ENCODE results near the gene RGS1. TPM values are rescaled to one million over a fixed set of nuclear protein-coding genes. Genes with fewer than 3 reads are reported as not detected.

Gene RGS1
- total and polyA plus RNA-seq, 2 of the 8 experiments (the other 6 are each of a cell fraction or from before 2014, with no cell fraction given) = not detected

DNA sequence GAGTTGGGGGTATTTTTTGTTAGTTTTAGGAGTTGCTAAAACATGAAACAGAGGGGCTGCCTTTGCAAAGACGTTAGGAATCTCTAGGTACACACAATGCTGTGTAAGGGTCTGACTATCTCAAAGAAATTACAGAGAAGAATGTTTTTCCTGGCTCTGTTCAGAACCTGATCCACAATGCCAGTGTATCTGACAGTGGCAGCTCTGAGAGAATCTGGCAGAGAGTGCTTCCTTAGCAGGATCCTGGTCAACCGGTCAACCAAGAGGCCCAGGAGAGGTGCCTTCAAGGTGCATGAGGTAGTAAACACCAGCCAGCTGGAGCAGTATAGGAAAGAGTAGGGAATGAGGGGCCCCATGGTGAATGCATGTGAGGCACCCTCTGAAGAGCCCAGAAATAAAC lies 40.9 kb upstream of the RGS1 start:
- Histone ChIP-seq H3K56ac (replicated peaks; ENCODE audit: insufficient read length, low read depth, low read length) (no peak overlapping the region), H3K9ac (replicated peaks in 1 of 4; ENCODE audit: extremely low read depth in 1 of 4, low read depth in 3 of 4, low read length in 3 of 4) (no peak overlapping the region), H3K14ac (ENCODE audit: insufficient read length) (no peak overlapping the region), H3K36me3 (ENCODE audit: control insufficient read depth in 2 of 4, insufficient read depth in 4 of 4, low read length in 3 of 4) (no peaks in the 10 kb centered on the region), H3K18ac (ENCODE audit: extremely low read depth, low read length) (no peak overlapping the region), H2BK20ac (ENCODE audit: low read length) (no peak overlapping the region), H4K91ac (replicated peaks; ENCODE audit: insufficient read length, low read length) (no peak overlapping the region), H2BK5ac (ENCODE audit: low read depth, low read length) (no peak overlapping the region), H3K79me1 (ENCODE audit: low read depth, low read length) (no peaks in the 10 kb centered on the region), H3K27me3 (replicated peaks in 1 of 4; ENCODE audit: control insufficient read depth in 3 of 4, extremely low read depth in 1 of 4, insufficient read depth in 3 of 4, low read length in 3 of 4) (no peaks in the 10 kb centered on the region), H3K4me3 (ENCODE audit: extremely low read depth in 1 of 4, insufficient read depth in 2 of 4, low read depth in 3 of 4, low read length in 4 of 4) (no peak overlapping the region), H3K9me3 (ENCODE audit: insufficient read depth in 2 of 2, low read depth in 1 of 2, low read length in 1 of 2) (no peaks in the 10 kb centered on the region), H2BK15ac (ENCODE audit: low read length) (no peak overlapping the region), H3K4me2 (ENCODE audit: insufficient read depth in 1 of 2, low read depth in 2 of 2, low read length in 2 of 2) (no peak overlapping the region), H2AFZ (ENCODE audit: low read length) (peak overlapping the region; percentile 81; the same call in 1 of the 2 replicates), H3K23me2 (ENCODE audit: low read depth, low read length) (no peaks in the 10 kb centered on the region), H3K27ac (ENCODE audit: low read depth, low read length) (no peak overlapping the region), H2BK12ac (ENCODE audit: low read depth, low read length) (no peak overlapping the region), H3K4me1 (replicated peaks in 1 of 4; ENCODE audit: control insufficient read depth in 3 of 4, insufficient read depth in 4 of 4, low read length in 3 of 4) (no peaks in the 10 kb centered on the region; a peak in 1 of 7 replicates), H4K8ac (ENCODE audit: extremely low read depth, insufficient read depth, low read length) (no peak overlapping the region), H4K20me1 (replicated peaks in 1 of 2; ENCODE audit: control insufficient read depth in 1 of 2, insufficient read depth in 2 of 2, low read length in 2 of 2) (no peaks in the 10 kb centered on the region), H2AK5ac (ENCODE audit: low read depth, low read length) (no peak overlapping the region), H4K5ac (ENCODE audit: insufficient read length, low read depth, low read length) (no peak overlapping the region), H3K4ac (replicated peaks; ENCODE audit: insufficient read length, low read depth, low read length) (no peak overlapping the region), H3K23ac (ENCODE audit: insufficient read length) (no peak overlapping the region), H2BK120ac (replicated peaks; ENCODE audit: low read depth, low read length) (no peak overlapping the region), H3K79me2 (ENCODE audit: control insufficient read depth in 1 of 2, insufficient read depth in 2 of 2, low read length in 2 of 2) (no peaks in the 10 kb centered on the region)
- ChIA-PET POLR2A (ENCODE audit: partially characterized antibody) (no interaction called here), CTCF (ENCODE audit: partially characterized antibody) (interaction anchor here (1.0 to 1.2 kb wide), 2 partner anchors 11 to 27 kb away, joined by 3 read pairs; no protein-coding TSS in a partner anchor)
- FAIRE-seq = no peak
- 81% methylated on average over 2 of the region's 2 CpGs; no CpG with 5 or more reads in 1 of the 2 experiments for WGBS, 2 experiments (ENCODE audit: extremely low coverage in 1 of 2, insufficient coverage in 1 of 2, insufficient read length in 1 of 2, insufficient replicate concordance in 2 of 2, low coverage in 1 of 2, low lambda C conversion rate in 2 of 2, missing lambda C conversion rate in 1 of 2)
- TF ChIP-seq, protein P1, sequence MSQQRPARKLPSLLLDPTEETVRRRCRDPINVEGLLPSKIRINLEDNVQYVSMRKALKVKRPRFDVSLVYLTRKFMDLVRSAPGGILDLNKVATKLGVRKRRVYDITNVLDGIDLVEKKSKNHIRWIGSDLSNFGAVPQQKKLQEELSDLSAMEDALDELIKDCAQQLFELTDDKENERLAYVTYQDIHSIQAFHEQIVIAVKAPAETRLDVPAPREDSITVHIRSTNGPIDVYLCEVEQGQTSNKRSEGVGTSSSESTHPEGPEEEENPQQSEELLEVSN (IDR thresholded peaks at IDR 0.05) = no peak
- TF ChIP-seq POU5F1 (IDR thresholded peaks at IDR 0.05; ENCODE audit: low read depth, low read length) (no peak), BACH1 (IDR thresholded peaks at IDR 0.05; ENCODE audit: low read length) (no peak), RAD21 (IDR thresholded peaks at IDR 0.05 in 1 of 2, conservative IDR thresholded peaks at IDR 0.05 in 1 of 2; ENCODE audit: low read depth in 2 of 2, low read length in 2 of 2) (no peak), RNF2 (IDR thresholded peaks at IDR 0.05; ENCODE audit: borderline replicate concordance, low read depth, low read length, missing control alignments, poor library complexity, severe bottlenecking) (no peak), TAF7 (optimal IDR thresholded peaks at IDR 0.05; ENCODE audit: borderline replicate concordance, low read depth, low read length) (no peak), SAP30 (IDR thresholded peaks at IDR 0.05; ENCODE audit: insufficient read depth, insufficient replicate concordance, low read length) (no peak), POLR2A (IDR thresholded peaks at IDR 0.05; ENCODE audit: control extremely low read depth in 1 of 2, low read depth in 2 of 2, low read length in 2 of 2) (no peak), PHF8 (conservative IDR thresholded peaks at IDR 0.05; ENCODE audit: low read depth, low read length) (no peak)
- TF ChIP-seq, protein P2, sequence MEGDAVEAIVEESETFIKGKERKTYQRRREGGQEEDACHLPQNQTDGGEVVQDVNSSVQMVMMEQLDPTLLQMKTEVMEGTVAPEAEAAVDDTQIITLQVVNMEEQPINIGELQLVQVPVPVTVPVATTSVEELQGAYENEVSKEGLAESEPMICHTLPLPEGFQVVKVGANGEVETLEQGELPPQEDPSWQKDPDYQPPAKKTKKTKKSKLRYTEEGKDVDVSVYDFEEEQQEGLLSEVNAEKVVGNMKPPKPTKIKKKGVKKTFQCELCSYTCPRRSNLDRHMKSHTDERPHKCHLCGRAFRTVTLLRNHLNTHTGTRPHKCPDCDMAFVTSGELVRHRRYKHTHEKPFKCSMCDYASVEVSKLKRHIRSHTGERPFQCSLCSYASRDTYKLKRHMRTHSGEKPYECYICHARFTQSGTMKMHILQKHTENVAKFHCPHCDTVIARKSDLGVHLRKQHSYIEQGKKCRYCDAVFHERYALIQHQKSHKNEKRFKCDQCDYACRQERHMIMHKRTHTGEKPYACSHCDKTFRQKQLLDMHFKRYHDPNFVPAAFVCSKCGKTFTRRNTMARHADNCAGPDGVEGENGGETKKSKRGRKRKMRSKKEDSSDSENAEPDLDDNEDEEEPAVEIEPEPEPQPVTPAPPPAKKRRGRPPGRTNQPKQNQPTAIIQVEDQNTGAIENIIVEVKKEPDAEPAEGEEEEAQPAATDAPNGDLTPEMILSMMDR (IDR thresholded peaks at IDR 0.05; ENCODE audit: control extremely low read depth in 1 of 3, insufficient read depth in 1 of 3, low read depth in 1 of 3, low read length in 3 of 3) = no peak
- no peak for DNase-seq (ENCODE audit: low read depth in 1 of 2, low spot score in 2 of 2)
